Measurements from ENCODE around the gene MDFIC.

The MDFIC gene

DNA sequence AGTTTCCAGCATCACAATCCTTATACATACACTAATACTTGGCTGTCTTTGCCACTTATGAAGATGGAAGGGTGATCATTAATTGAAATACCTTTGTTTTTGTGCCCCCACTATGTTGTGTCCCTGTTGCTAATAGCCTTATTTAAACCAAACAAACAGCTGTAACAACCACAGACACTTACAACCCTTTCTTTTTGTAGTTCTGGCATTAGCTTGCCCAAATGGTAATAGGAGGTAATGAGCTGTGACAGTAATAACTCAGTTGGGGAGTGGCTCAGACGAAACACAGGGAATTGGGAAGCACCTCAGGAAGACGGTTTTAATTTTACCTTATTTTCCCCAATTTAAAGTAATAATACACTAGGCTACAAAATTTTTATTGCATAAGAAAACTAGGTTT is 83.4 kb downstream of the MDFIC start:
- DNase-seq: no peak

- no peak for DNase-seq
These were observed 84.1 kb downstream of the MDFIC start for GRCh38 chr7:115005953-115006352.

- DNase-seq: no peak
These were observed 85.9 kb downstream of the MDFIC start for GRCh38 chr7:115007751-115008150.

- DNase-seq: no peak
These were observed 86.7 kb downstream of the MDFIC start for GRCh38 chr7:115008465-115009114.

DNA sequence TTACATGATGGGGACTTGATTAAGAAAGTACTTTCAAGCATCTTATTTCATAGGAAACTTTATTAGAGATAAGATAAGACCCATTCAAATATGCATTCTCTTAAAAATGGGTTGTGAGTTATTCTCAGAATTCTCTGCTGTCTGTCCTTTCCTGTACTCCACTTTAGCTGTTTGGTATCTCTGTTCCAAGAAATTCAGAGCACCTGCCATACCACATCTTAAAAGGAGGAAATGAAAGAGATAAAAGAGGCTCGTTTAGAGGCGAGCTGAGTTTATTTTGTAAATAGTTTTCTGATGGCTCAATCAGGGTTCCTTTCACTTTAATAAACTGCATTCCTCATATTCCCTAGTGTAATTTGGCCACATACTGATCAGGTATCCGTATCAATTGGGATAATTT is 87.2 kb downstream of the MDFIC start:
- no peak for DNase-seq

GRCh38 chr7:115009736-115010440 is 88.0 kb downstream of the MDFIC start:
- no peak for DNase-seq

DNA sequence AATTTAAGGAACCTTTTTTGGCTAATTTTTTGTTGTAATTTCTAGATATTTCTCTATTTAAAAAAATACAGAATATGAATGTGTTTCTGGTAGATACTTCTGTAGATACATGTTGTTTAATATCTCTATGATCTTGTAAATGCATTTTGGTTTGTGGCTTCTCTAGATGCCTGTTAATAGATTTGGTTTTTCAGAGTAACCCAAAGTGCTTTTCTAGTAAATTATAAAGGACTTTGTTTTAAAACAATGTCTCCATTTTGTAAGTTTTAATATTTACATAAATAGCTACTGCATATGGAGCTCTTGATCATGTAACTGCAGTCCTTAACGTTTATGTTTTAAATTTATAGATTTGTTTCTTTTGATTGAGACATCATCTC is 88.5 kb downstream of the MDFIC start:
- no peak for DNase-seq

- no peak for DNase-seq
These were observed 92.0 kb downstream of the MDFIC start for GRCh38 chr7:115013886-115014285.

GRCh38 chr7:115014794-115015193 is 92.9 kb downstream of the MDFIC start:
- no peak for DNase-seq

GRCh38 chr7:115015619-115016018 is 93.7 kb downstream of the MDFIC start:
- no peak for DNase-seq

- DNase-seq: no peak
These were observed 98.2 kb downstream of the MDFIC start for GRCh38 chr7:115019882-115020605.

DNA sequence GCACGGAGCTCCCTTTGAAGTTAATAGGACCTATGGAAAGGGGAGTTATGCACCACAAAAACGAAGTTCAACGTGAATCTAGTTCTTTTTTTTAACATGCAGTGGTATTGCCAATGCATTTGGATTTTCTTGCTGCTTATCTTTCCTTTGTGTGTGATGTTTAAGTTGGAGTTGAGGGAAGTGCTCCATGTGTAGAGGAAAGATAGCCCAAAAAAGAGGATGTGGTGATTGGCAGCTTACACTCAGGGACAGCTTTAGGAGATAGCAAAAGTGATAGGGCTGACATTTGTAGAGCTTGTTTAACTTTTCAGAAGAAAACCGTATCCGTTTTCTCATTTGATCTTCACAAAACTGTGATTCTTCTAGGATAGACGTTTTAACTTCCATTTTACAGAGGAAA is 101.3 kb downstream of the MDFIC start:
- no peak for DNase-seq

DNA sequence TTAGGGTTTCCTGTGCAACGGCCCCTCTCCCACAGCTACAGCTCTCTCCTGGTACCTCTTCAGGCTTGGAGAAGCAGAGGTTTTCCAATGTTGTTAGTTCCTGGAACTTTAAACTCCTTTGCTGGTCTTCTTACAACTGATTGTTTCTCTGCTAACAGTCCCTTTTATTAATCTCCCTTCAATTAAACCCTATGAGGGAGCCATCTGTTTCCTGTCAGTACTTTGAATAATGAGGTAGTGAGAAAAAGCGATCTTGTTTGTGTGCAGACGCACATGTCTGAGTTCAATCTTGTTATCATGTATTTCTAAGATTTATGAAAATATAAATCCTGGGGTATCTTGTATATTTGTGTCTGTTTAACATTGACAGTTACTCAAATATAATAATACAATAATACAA is 102.4 kb downstream of the MDFIC start:
- DNase-seq: no peak

GRCh38 chr7:115032715-115033703 is 111.1 kb downstream of the MDFIC start:
- no peak for DNase-seq

- no peak for DNase-seq
These were observed 112.1 kb downstream of the MDFIC start for GRCh38 chr7:115033917-115034459.

DNA sequence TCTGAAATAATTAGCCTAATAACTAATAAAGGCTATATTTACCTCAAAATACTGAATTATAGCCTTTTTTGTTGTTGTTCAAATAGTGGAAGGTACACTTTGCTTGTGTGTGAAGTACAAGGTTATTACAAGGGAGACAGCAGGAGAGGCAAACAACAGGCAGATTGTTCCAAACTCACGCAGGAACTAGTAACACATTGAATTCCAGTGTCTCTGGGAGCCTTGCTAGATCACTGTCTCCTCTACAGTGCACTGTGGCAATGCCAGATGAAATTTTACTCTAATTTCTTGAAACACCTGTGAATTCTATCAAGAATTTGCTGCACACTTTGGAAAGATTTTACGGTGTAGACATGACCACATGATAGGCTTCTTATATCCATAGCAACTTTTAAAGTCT is 112.6 kb downstream of the MDFIC start:
- DNase-seq: no peak

GRCh38 chr7:115037128-115037802 is 115.4 kb downstream of the MDFIC start:
- DNase-seq: no peak

DNA sequence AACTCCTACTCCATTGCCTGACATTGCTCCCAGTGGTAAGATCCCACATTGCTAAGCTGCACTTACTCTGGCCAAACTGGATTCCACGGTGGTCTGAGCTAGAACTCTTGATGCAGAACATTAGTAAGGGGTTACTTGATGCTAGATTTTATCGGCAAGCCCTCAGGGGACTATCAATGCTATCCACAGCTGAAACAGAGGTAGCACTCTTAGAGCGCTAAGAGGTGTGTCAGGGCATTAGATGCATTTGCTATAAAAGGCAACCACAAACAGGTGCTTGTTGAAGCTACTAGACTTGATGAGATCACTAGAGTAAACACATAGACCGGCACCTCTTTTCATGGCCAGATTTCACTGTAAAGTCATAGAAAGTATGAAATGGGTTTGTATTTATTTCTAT is 116.3 kb downstream of the MDFIC start:
- DNase-seq: no peak

- DNase-seq: no peak
These were observed 118.2 kb downstream of the MDFIC start for GRCh38 chr7:115040057-115040456.

DNA sequence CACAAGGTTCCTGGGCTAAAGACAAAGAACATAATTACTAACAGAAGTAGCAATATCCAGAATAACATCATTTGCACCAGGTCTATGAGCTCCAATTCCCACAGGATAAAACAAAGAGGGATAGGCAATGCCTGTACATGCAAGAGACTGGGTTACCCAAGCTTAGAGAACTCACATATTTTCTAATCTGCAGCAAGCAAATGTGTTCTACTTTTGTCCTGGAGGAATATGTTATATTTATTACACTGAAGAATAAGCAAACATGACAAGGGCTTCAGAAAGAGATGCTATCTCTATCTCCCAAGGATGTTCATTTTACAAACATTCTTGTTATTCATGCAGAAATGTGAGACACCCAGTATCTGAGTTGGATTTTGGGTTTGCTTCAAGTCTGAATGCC is 118.6 kb downstream of the MDFIC start:
- no peak for DNase-seq

GRCh38 chr7:115042596-115042995 is 120.7 kb downstream of the MDFIC start:
- DNase-seq: no peak

DNA sequence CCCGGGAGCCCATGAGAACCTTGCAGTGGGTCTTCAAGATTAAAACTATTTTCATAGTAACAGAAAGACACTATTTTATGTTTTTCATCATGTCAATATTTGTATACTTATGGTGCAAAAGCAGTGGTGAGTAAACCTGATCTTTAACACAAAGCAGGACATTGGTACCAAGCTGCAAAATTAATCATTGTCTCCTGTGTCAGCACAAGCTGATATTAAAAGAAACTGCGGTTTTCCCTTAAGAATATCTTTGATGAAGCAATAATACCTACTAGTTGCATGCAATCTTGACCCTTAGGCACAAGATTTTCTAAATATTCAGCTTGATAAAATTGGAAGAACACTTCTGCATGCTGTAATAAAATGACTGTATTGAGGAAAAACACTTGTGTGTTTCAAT is 121.7 kb downstream of the MDFIC start:
- no peak for DNase-seq

All from activated CD4-positive, alpha-beta T cell treated with anti-CD3 and anti-CD28 coated beads, Interleukin-2, amount 50 U/mL, for 48 hours (primary cell).